ENCODE measurements around the gene GINS3.
"Not testable (repeated sequence)": the region's sequence is repeated elsewhere in the genome, so short reads cannot be mapped to it uniquely, and the experiment has no call there.

GINS3 gene

GRCh38 chr16:58393138-58393504 lies 850 bp downstream of the GINS3 start:
- DNase-seq: peak in 1 of 2 experiments; percentile 23

DNA sequence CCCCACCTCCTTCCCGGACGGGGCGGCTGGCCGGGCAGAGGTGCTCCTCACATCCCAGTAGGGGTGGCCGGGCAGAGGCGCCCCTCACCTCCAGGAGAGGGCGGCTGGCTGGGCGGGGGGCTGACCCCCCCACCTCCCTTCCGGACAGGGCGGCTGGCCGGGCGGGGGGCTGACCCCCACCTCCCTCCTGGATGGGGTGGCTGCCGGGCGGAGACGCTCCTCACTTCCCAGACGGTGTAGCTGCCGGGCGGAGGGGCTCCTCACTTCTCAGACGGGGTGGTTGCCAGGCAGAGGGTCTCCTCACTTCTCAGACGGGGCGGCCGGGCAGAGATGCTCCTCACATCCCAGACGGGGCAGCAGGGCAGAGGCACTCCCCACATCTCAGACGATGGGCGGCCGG lies 4.6 kb downstream of the GINS3 start:
- not testable (repeated sequence) for DNase-seq

- DNase-seq: no peak
Observed at GRCh38 chr16:58399718-58400633, 7.7 kb downstream of the GINS3 start.

GRCh38 chr16:58401305-58401704 lies 9.0 kb downstream of the GINS3 start:
- DNase-seq: not testable (repeated sequence)

DNA sequence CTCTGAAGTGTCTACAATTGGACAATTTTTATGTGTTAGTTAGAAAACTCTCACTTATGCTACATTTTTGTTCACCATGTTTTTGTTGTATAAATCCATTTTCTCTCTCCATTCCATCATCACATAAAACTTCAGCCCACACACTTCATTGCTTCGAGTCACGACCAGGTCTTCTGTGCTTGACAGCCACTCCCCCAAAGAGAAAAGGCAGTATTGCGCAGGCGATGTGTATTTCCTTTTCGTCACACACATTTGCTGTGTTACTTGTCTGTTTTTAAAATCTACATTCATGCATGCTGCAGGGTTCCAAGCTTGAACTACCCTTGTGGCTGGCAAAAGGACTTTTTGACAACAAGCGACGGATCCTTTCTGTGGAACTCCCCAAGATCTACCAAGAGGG lies 10.5 kb downstream of the GINS3 start:
- DNase-seq: no peak

DNA sequence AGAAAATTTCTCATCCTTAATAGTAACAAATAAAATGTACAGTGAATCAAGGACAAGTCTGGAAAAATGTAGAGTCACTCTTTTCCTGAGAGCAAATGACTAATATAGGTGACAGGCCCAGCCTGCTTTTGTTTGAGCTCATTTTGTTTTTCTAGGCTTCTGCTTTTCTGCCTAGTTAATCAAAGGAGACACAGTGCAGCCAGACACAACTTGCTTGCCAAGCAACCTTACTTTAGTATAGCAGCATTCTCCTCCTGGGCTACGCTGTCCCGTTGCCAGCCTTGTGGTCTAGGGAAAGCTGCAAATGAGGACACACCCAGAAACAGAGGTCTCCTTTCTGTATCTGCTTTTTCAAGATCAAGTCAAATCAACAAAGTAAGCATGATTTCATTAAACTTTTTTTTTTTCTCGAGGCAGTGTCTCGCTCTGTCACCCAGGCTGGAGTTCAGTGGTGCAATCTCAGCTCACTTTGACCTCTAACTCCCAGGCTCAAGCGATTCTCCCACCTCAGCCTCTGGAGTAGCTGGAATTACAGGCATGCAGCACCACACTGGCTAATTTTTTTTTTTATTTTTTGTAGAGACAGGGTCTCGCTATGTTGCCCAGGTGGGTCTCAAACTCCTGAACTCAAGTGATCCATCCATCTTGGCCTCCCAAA lies 17.2 kb downstream of the GINS3 start:
- DNase-seq: no peak

DNA sequence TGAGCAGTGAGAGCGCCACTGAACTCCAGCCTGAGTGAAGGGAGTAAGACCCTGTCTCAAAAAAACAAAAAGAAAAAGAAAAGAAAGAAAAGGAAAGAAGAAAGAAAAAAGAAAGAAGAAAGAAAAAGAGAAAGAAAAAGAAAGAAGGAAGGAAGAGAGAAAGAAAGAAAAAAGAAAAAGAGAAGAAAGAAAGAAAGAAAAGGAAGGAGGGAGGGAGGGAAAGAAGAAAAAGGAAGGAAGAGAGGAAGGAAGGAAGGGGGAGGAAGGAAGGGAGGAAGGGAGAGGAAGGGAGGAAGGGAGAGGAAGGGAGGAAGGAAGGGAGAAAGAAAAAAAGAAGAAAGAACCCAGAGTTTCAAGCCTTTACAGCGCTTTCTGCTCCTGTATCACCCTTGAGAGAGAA lies 19.1 kb downstream of the GINS3 start:
- no peak for DNase-seq

DNA sequence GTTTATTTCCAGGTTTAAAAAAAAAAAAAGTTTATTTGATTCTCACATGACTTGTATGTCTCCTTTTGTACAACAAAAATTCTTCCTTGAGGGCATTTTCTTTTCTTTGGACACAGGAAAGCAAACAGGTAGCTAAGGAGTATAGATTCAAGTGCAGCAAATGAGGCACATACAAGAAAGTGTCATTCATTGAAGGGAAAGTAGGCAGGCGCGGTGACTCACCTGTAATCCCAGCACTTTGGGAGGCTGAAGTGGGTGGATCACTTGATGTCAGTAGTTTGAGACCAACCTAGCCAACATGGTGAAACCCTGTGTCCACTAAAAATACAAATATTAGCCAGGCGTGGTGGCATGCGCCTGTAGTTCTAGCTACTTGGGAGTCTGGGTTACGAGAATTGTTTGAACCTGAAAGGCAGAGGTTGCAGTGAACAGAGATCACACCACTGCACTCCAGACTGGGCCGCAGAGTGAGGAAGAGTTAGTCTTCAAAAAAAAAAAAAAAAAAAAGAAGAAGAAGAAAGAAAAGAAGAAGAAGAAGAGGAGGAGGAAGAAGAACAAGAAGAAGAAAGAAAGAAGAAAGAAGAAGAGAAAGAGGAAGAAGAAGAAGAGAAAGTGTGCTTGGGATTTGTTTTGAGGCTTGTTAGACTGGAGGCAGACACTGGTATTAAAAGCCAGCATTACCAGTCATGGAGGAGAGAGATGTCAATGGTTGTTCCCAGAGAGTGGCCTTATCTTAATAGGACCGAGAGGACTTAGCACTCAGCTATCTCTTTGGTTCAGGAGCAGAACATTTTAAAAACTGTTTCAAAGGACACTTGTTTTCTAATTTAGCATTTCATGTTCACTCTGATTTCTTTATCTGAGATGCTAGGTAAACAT lies 19.7 kb downstream of the GINS3 start:
- no peak for DNase-seq

- DNase-seq: not testable (repeated sequence)
Observed at GRCh38 chr16:58412615-58412970, 20.3 kb downstream of the GINS3 start.

DNA sequence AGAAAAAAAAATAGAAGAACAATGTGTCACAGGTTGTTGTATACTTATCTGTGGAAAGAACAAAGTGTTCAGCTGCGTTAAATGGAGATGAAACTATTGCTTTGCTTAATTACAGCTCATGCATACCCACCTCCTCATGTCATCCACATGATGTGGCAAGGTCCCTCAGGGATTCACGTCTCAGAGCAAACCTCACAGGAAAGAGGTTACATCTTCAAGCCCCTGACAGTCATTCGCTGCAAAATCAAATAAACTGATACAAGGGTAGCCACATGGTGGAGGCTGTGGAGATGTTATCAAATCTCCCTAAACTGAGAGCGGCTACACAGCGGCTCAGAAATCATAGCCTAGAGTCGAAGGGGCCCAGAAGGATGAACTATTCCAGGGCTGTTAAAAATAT lies 21.1 kb downstream of the GINS3 start:
- DNase-seq: no peak

- no peak for DNase-seq
Observed at GRCh38 chr16:58415003-58415402, 22.7 kb downstream of the GINS3 start.

GRCh38 chr16:58415961-58416360 lies 23.7 kb downstream of the GINS3 start:
- DNase-seq: not testable (repeated sequence)

- DNase-seq: no peak
Observed at GRCh38 chr16:58417035-58417434, 24.8 kb downstream of the GINS3 start.

DNA sequence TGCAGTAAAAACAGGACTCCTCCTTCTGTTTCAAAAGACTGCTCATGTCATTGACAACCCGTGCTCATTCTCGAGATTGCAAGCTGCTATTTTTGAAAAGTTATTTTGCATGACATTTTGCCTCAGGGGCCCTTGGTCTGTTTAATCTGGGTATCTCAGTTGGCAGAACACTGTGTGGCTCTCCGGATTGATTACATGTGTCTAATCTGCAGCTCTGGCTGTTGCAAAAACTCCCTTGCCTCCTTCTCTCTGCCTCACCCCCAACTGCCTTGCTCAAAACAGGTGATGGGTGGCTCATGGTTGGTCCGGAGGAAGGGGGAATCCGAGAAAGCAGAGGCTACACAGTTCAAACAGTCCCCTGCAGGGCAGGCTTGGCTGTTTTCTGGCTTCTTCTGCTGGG lies 25.3 kb downstream of the GINS3 start:
- DNase-seq: no peak

GRCh38 chr16:58418026-58418425 lies 25.8 kb downstream of the GINS3 start:
- no peak for DNase-seq

DNA sequence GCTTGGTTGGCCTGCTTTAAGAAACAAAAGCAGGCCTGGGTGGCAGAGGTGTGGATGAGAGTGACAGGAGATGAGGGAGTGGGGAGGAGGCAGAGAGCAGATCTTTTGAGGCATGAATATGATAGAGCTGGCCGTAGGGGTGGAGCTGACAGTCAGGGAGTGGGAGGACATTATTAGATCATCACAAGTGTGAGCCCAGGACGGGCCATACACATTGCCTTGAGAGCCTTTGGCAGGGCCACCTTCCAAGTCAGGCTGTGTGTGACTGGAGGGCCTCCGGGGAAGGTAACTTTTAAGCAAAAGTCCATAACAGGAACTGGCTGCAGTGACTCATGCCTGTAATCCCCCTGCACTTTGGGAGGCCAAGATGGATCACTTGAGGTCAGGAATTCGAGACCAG lies 26.3 kb downstream of the GINS3 start:
- DNase-seq: no peak

- DNase-seq: no peak
Observed at GRCh38 chr16:58419241-58419990, 27.1 kb downstream of the GINS3 start.

GRCh38 chr16:58421059-58421458 lies 28.8 kb downstream of the GINS3 start:
- DNase-seq: no peak

- no peak for DNase-seq
Observed at GRCh38 chr16:58421529-58421928, 29.3 kb downstream of the GINS3 start.

- no peak for DNase-seq
Observed at GRCh38 chr16:58422809-58423208, 30.5 kb downstream of the GINS3 start.

DNA sequence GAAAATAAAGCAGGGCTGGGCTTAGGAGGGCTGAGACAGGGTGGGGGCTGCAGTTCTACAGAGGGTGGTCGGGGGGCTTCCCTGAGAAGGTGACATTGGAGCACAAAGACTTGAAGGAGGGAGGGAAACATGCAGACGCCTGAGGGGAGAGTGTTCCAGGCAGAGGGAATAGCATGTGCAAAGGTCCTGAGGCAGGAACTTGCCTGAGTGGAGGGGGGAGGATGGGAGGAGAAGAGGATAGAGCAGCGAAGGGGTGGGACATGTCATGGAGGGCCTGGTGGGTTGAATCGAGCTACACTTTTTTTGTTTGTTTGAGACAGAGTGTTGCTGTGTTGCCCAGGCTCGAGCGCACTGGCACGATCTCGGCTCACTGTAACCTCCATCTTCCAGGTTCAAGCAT lies 33.0 kb downstream of the GINS3 start:
- DNase-seq: no peak

DNA sequence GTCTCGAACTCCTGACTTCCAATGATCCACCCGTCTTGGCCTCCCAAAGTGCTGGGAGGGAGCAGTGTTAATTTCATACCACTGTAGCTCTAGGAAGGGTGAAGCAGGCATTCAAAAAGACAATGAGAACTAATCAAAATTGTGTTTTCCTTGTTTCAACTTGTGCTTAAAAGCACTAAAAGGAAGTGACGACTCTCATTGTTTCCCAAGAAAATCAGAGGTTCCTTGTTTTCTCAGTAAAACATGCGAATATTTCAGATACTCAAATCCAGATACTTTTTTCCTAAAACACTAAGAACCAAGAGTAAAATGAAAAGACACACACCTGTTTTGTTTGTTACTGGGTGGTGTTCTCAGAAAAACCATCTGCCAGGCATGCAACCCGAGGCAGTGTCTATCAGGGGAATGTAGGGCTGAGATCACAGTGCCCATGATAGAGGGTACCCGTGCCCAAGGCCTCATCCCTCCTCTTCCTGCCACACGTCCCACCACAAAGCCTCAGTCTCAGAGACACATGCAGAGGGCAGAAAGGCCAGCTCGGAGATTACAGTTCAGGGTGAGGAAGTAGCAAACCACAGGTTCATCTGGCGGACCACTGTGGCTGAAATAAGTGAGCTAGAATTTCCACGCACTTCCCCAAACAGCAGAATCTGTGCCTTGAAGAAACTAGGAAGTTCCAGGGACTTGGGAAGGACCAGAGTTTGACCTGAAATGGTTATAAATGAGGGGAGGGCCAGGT lies 33.7 kb downstream of the GINS3 start:
- peak; percentile 42 to 52 for DNase-seq
